Kidney epithelial cell (primary cell): ENCODE results near the gene AICDA. TPM values are rescaled to one million over a fixed set of nuclear protein-coding genes. Genes with fewer than 3 reads are reported as not detected.
"Not testable (repeated sequence)": the region's sequence is repeated elsewhere in the genome, so short reads cannot be mapped to it uniquely, and the experiment has no call there.

Experiments
- DNase-seq: peaks from one replicate; pipeline ENCODE4 v3.0.0-alpha.2; 2010; ENCODE audit warnings: low read depth
- H3K27me3 ChIP-seq: 2 replicates; pipeline ENCODE4 v1.6.0; 2011; ENCODE audit warnings: low read length; ENCODE audit not compliant: control insufficient read depth, insufficient read depth
- H3K36me3 ChIP-seq: 2 replicates; pipeline ENCODE4 v1.5.1; 2011; ENCODE audit warnings: low read length; ENCODE audit not compliant: control insufficient read depth, insufficient read depth
- H3K4me3 ChIP-seq: 2 replicates; pipeline ENCODE4 v1.5.1; 2011; ENCODE audit warnings: low read depth, mild to moderate bottlenecking, control low read depth, low read length
- CTCF ChIP-seq: IDR thresholded peaks from 2 replicates; pipeline ENCODE4 v1.5.1; 2011; ENCODE audit warnings: mild to moderate bottlenecking, moderate library complexity, low read length, control low read depth, inconsistent platforms; ENCODE audit not compliant: insufficient read depth, poor library complexity, severe bottlenecking
- total RNA-seq: library from RNA; depleted of rRNA; stranded (reverse); fragments of >200 nt; gene quantifications from 2 replicates; pipeline ENCODE4 v1.2.3, GENCODE V29; 2015

AICDA gene
- total RNA-seq, 1 donor from 2014 or later, result 1.3 TPM

- no peaks in the 10 kb centered on the region for H3K27me3 ChIP-seq
- no peak for DNase-seq
- no peak for TF ChIP-seq CTCF
- H3K4me3 ChIP-seq, result no peak overlapping the region
- no peaks in the 10 kb centered on the region for H3K36me3 ChIP-seq
Measured at GRCh38 chr12:8637244-8637643, 24.6 kb upstream of the AICDA start.

DNA sequence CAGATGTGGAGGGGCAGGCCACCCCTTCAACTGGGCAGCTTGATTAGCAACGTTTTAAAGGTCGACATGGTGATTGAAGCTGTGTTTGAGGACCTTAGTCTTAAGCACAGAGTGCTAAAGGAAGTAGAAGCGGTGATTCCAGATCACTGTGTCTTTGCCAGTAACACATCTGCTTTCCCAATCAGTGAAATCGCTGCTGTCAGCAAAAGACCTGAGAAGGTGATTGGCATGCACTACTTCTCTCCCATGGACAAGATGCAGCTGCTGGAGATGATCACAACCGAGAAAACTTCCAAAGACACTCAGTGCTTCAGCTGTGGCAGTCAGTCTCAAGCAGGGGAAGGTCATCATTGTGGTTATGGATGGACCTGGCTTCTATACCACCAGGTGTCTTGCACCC lies 23.9 kb upstream of the AICDA start:
- no peak for DNase-seq
- no peaks in the 10 kb centered on the region for H3K27me3 ChIP-seq
- TF ChIP-seq CTCF, result no peak
- H3K36me3 ChIP-seq, result no peaks in the 10 kb centered on the region
- no peak overlapping the region for H3K4me3 ChIP-seq

DNA sequence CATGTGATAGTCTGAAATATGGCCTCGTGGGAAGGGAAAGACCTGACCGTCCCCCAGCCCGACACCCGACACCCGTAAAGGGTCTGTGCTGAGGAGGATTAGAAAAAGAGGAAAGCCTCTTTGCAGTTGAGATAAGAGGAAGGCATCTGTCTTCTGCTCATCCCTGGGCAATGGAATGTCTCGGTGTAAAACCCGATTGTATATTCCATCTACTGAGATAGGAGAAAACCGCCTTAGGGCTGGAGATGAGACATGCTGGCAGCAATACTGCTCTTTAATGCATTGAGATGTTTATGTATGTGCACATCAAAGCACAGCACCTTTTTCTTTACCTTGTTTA lies 23.3 kb upstream of the AICDA start:
- not testable (repeated sequence) for H3K27me3 ChIP-seq, DNase-seq, H3K36me3 ChIP-seq, H3K4me3 ChIP-seq

DNA sequence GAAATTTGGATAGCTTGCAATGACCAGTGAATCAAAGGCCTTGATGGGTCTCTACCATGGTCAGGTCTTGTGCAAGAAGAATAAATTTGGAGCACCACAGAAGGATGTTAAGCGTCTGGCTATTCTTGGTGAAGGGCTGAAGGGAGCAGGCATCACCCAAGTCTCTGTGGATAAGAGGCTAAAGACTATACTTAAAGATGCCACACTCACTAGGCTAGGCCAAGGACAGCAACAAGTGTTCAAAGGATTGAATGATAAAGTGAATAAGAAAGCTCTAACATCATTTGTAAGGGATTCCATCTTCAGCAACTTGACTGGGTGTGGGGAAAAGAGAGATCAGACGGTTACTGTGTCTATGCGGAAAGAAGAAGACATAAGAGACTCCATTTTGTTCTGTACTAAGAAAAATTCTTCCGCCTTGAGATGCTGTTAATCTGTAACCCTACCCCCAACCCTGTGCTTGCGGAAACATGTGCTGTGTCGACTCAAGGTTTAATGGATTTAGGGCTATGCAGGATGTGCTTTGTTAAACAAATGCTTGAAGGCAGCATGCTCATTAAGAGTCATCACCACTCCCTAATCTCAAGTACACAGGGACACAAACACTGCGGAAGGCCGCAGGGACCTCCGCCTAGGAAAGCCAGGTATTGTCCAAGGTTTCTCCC lies 22.8 kb upstream of the AICDA start:
- not testable (repeated sequence) for DNase-seq, H3K36me3 ChIP-seq, H3K27me3 ChIP-seq, H3K4me3 ChIP-seq

DNA sequence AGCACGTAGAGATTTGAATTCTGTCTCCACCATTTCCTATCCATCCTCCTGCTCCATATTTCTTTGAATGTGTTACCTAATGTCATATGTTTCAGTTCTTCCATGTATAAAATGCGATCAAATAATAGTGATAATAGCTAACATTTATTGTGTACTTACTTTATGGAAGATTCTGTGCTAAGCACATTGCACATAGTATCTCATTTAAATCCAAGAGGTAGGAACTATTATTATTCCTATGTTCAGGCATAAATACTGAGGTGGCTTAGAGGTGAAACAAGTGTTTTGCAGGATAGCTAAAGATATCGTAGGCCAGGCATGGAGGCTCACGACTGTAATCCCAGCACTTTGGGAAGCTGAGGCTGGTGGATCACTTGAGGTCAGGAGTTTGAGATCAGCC lies 17.5 kb upstream of the AICDA start:
- H3K4me3 ChIP-seq, result no peak overlapping the region
- TF ChIP-seq CTCF, result no peak
- no peaks in the 10 kb centered on the region for H3K36me3 ChIP-seq
- DNase-seq, result no peak
- no peaks in the 10 kb centered on the region for H3K27me3 ChIP-seq

DNA sequence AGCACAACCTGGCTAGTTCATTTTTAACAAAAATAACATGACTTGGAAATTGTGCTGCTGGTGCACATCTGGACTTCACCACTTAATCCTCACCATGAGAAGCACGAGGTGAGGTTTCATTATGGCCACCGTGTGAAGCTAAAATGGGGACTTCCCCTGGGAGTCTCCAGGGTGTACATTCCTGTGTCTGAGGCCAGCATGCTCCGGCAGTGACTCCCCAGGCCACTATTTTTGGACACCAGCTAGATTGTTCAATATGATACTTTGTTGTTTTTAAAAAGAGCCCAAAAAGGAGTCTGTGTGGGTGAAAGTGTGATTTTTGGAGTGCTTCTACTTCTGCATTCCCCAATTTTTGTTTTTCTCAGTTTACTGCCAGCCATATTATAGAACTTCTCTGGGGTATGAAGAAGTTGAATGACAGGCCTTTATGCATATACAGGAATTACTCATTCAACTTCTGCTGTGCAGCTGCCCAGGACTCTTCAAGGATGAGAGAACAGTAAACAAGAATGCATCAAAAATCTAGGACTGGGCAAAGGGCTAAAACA lies 16.9 kb upstream of the AICDA start:
- no peak for DNase-seq
- H3K4me3 ChIP-seq, result no peak overlapping the region
- no peak for TF ChIP-seq CTCF
- H3K36me3 ChIP-seq, result no peaks in the 10 kb centered on the region
- no peaks in the 10 kb centered on the region for H3K27me3 ChIP-seq

- no peak for DNase-seq
- TF ChIP-seq CTCF, result no peak
- Histone ChIP-seq H3K36me3 (no peaks in the 10 kb centered on the region), H3K4me3 (no peak overlapping the region), H3K27me3 (no peaks in the 10 kb centered on the region)
Measured at GRCh38 chr12:8628731-8629130, 16.1 kb upstream of the AICDA start.

DNA sequence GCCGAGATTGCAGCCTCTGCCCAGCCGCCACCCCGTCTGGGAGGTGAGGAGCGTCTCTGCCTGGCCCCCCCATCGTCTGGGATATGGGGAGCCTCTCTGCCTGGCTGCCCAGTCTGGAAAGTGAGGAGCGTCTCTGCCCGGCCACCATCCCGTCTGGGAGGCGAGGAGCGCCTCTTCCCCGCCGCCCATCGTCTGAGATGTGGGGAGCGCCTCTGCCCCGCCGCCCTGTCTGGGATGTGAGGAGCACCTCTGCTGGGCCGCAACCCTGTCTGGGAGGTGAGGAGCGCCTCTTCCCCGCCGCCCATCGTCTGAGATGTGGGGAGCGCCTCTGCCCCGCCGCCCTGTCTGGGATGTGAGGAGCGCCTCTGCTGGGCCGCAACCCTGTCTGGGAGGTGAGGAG lies 12.1 kb upstream of the AICDA start:
- H3K4me3 ChIP-seq, H3K27me3 ChIP-seq, DNase-seq, H3K36me3 ChIP-seq: not testable (repeated sequence)
